ENCODE measurements around the gene MB21D2. TPM values are rescaled to one million over a fixed set of nuclear protein-coding genes. Genes with fewer than 3 reads are reported as not detected.

MB21D2 gene
- total RNA-seq, 1 donor = 25.0 TPM

- no peak for DNase-seq (ENCODE audit: low read depth)
- TF ChIP-seq CTCF (IDR thresholded peaks at IDR 0.05; ENCODE audit: insufficient read depth, low read depth, low read length) = no peak
Observed at GRCh38 chr3:192905980-192906678, 11.5 kb downstream of the MB21D2 start.

GRCh38 chr3:192904632-192905289, 12.9 kb downstream of the MB21D2 start:
- TF ChIP-seq CTCF (IDR thresholded peaks at IDR 0.05; ENCODE audit: insufficient read depth, low read depth, low read length) = no peak
- no peak for DNase-seq (ENCODE audit: low read depth)
- no peak overlapping the region for H3K4me3 ChIP-seq (ENCODE audit: low read depth, low read length)

More at GRCh38 chr3:192905980-192906678, 11.5 kb downstream of the MB21D2 start:
- no peak overlapping the region for H3K4me3 ChIP-seq (ENCODE audit: low read depth, low read length)

- DNase-seq (ENCODE audit: low read depth) = peak; percentile 70
- H3K4me3 ChIP-seq (ENCODE audit: low read depth, low read length) = no peak overlapping the region
- TF ChIP-seq CTCF (IDR thresholded peaks at IDR 0.05; ENCODE audit: insufficient read depth, low read depth, low read length) = no peak
Observed at GRCh38 chr3:192902549-192902948, 15.1 kb downstream of the MB21D2 start.

GRCh38 chr3:192901435-192901834, 16.2 kb downstream of the MB21D2 start:
- TF ChIP-seq CTCF (IDR thresholded peaks at IDR 0.05; ENCODE audit: insufficient read depth, low read depth, low read length) = no peak
- H3K4me3 ChIP-seq (ENCODE audit: low read depth, low read length) = no peak overlapping the region
- DNase-seq (ENCODE audit: low read depth) = peak; percentile 73

- H3K4me3 ChIP-seq (ENCODE audit: low read depth, low read length) = no peak overlapping the region
- DNase-seq (ENCODE audit: low read depth) = peak; percentile 67
- no peak for TF ChIP-seq CTCF (IDR thresholded peaks at IDR 0.05; ENCODE audit: insufficient read depth, low read depth, low read length)
Observed at GRCh38 chr3:192899540-192899982, 18.1 kb downstream of the MB21D2 start.

- no peak for DNase-seq (ENCODE audit: low read depth)
- no peak overlapping the region for H3K4me3 ChIP-seq (ENCODE audit: low read depth, low read length)
- no peak for TF ChIP-seq CTCF (IDR thresholded peaks at IDR 0.05; ENCODE audit: insufficient read depth, low read depth, low read length)
Observed at GRCh38 chr3:192897005-192897404, 20.7 kb downstream of the MB21D2 start.

Measured in fibroblast of villous mesenchyme (primary cell).